Endothelial cell (in vitro differentiated cells): Measurements from ENCODE around the gene YEATS4. TPM values are rescaled to one million over a fixed set of nuclear protein-coding genes. Genes with fewer than 3 reads are reported as not detected.

Source experiments
- DNase-seq: peaks from one replicate; pipeline ENCODE4 v3.0.0; 2021; ENCODE audit warnings: low spot score
- H3K27ac Mint-ChIP-seq: one replicate; pipeline ENCODE4 v1.8.0; 2021; ENCODE audit warnings: mixed read lengths, inconsistent platforms; ENCODE audit not compliant: unreplicated experiment
- H3K27me3 Mint-ChIP-seq: one replicate; pipeline ENCODE4 v1.8.0; 2021; ENCODE audit warnings: mild to moderate bottlenecking, moderate library complexity, mixed read lengths, inconsistent platforms; ENCODE audit not compliant: unreplicated experiment
- H3K36me3 Mint-ChIP-seq: one replicate; pipeline ENCODE4 v1.8.0; 2021; ENCODE audit warnings: mild to moderate bottlenecking, low read depth, mixed read lengths, inconsistent platforms; ENCODE audit not compliant: unreplicated experiment
- H3K4me1 Mint-ChIP-seq: one replicate; pipeline ENCODE4 v1.8.0; 2021; ENCODE audit warnings: mild to moderate bottlenecking, mixed read lengths, inconsistent platforms; ENCODE audit not compliant: unreplicated experiment
- H3K4me3 Mint-ChIP-seq: one replicate; pipeline ENCODE4 v1.8.0; 2021; ENCODE audit warnings: mild to moderate bottlenecking, mixed read lengths, inconsistent platforms; ENCODE audit not compliant: unreplicated experiment
- H3K9me3 Mint-ChIP-seq: one replicate; pipeline ENCODE4 v1.8.0; 2021; ENCODE audit warnings: mixed read lengths, inconsistent platforms; ENCODE audit not compliant: unreplicated experiment
- CTCF ChIP-seq: fragments of 200-600 bp; sonication (generic); IDR thresholded peaks from one replicate; pipeline ENCODE4 v1.5.0; 2021; ENCODE audit warnings: antibody characterized with exemption; ENCODE audit not compliant: unreplicated experiment
- total RNA-seq: library from RNA; stranded (reverse); fragmentation: NEBNext Ultra II Directional; extraction: Animal tissue kit (Norgen Biotek cat#: 25700); gene quantifications from one replicate; pipeline ENCODE4 v1.2.1, GENCODE V29; 2021; ENCODE audit not compliant: unreplicated experiment

YEATS4 gene
- total RNA-seq, 1 donor from 2014 or later: 16.8 TPM

- H3K27me3 Mint-ChIP-seq: peaks cover 2% of the 10 kb centered on the region
Observed at GRCh38 chr12:69419701-69420100, 60.2 kb downstream of the YEATS4 start.

GRCh38 chr12:69421548-69421947 is 62.0 kb downstream of the YEATS4 start:
- H3K27me3 Mint-ChIP-seq: peaks cover 2% of the 10 kb centered on the region
- H3K9me3 Mint-ChIP-seq: no peaks in the 10 kb centered on the region
- no peak for DNase-seq
- H3K36me3 Mint-ChIP-seq: no peaks in the 10 kb centered on the region
- H3K27ac Mint-ChIP-seq: no peak overlapping the region
- H3K4me1 Mint-ChIP-seq: no peaks in the 10 kb centered on the region
- no peak for TF ChIP-seq CTCF
- no peak overlapping the region for H3K4me3 Mint-ChIP-seq

More at GRCh38 chr12:69419701-69420100, 60.2 kb downstream of the YEATS4 start:
- Mint-ChIP-seq H3K9me3 (no peaks in the 10 kb centered on the region), H3K27ac (no peak overlapping the region), H3K36me3 (no peaks in the 10 kb centered on the region), H3K4me1 (no peaks in the 10 kb centered on the region), H3K4me3 (no peak overlapping the region)
- no peak for TF ChIP-seq CTCF
- DNase-seq: no peak

GRCh38 chr12:69423037-69423905 is 63.7 kb downstream of the YEATS4 start:
- no peaks in the 10 kb centered on the region for H3K4me1 Mint-ChIP-seq
- peaks cover 4% of the 10 kb centered on the region for H3K27me3 Mint-ChIP-seq
- H3K9me3 Mint-ChIP-seq: no peaks in the 10 kb centered on the region
- no peak overlapping the region for H3K4me3 Mint-ChIP-seq
- no peaks in the 10 kb centered on the region for H3K36me3 Mint-ChIP-seq
- TF ChIP-seq CTCF: no peak
- H3K27ac Mint-ChIP-seq: no peak overlapping the region
- DNase-seq: no peak

GRCh38 chr12:69425417-69425816 is 65.9 kb downstream of the YEATS4 start:
- no peak overlapping the region for H3K27ac Mint-ChIP-seq
- H3K27me3 Mint-ChIP-seq: peaks cover 4% of the 10 kb centered on the region
- DNase-seq: no peak

More at GRCh38 chr12:69425417-69425816, 65.9 kb downstream of the YEATS4 start:
- H3K9me3 Mint-ChIP-seq: no peaks in the 10 kb centered on the region
- TF ChIP-seq CTCF: no peak
- H3K4me3 Mint-ChIP-seq: no peak overlapping the region
- H3K36me3 Mint-ChIP-seq: no peaks in the 10 kb centered on the region
- peaks cover 11% of the 10 kb centered on the region for H3K4me1 Mint-ChIP-seq
